ENCODE measurements around the gene SNX21. TPM values are rescaled to one million over a fixed set of nuclear protein-coding genes. Genes with fewer than 3 reads are reported as not detected.
"Not testable (repeated sequence)": the region's sequence is repeated elsewhere in the genome, so short reads cannot be mapped to it uniquely, and the experiment has no call there.

Gene SNX21
- polyA plus RNA-seq, 2 of the 4 experiments (the other 2 are of a cell fraction): 4.0 to 7.0 TPM

GRCh38 chr20:45828589-45828988, 5.0 kb upstream of the SNX21 start:
- ChIA-PET CTCF (interaction anchor here (0.9 to 1.3 kb wide), 2 partner anchors 10 to 57 kb away, joined by 3 read pairs; no protein-coding TSS in a partner anchor), POLR2A (interaction anchor here (0.6 kb wide), 1 partner anchor 200 kb away, joined by 3 read pairs; no protein-coding TSS in a partner anchor)
- DNase-seq (ENCODE audit: low read depth in 1 of 2, low spot score in 1 of 2) (no peak), FAIRE-seq (no peak), ATAC-seq (no peak)
- 66% methylated on average over 2 of the region's 2 CpGs for WGBS (ENCODE audit: missing lambda C conversion rate)
- Histone ChIP-seq H3K4me1 (peaks cover 15% of the 10 kb centered on the region), H3K27ac (no peak overlapping the region), H3K9me3 (no peaks in the 10 kb centered on the region), H3K4me3 (no peak overlapping the region), H3K4me2 (no peak overlapping the region)
- no peak for TF ChIP-seq HEYL (CRISPR knock-in tag; IDR thresholded peaks at IDR 0.05)
- TF ChIP-seq HDAC2 (IDR thresholded peaks at IDR 0.05): no peak
- no peak for TF ChIP-seq RAD21 (conservative IDR thresholded peaks at IDR 0.05 in 1 of 2, IDR thresholded peaks at IDR 0.05 in 1 of 2)
- TF ChIP-seq ZC3H11A (IDR thresholded peaks at IDR 0.05): no peak
- no peak for TF ChIP-seq ZFP36 (IDR thresholded peaks at IDR 0.05; ENCODE audit: borderline replicate concordance, partially characterized antibody)
- TF ChIP-seq PBX3 (IDR thresholded peaks at IDR 0.05): no peak
- no peak for TF ChIP-seq TFCP2L1 (CRISPR knock-in tag; IDR thresholded peaks at IDR 0.05)
- TF ChIP-seq POLR2AphosphoS2 (conservative IDR thresholded peaks at IDR 0.05; ENCODE audit: low read length): no peak
- no peak for TF ChIP-seq TP53 (CRISPR knock-in tag; IDR thresholded peaks at IDR 0.05)
- TF ChIP-seq EP300 (IDR thresholded peaks at IDR 0.05): no peak
- no peak for TF ChIP-seq JUN (IDR thresholded peaks at IDR 0.05)

- H3K27ac ChIP-seq; POLR2A ChIA-PET; ATAC-seq; FAIRE-seq; H3K9me3 ChIP-seq; DNase-seq (ENCODE audit: low read depth in 1 of 2, low spot score in 1 of 2); H3K4me2 ChIP-seq; H3K4me3 ChIP-seq: not testable (repeated sequence)
- WGBS (ENCODE audit: missing lambda C conversion rate): 65% methylated on average over 4 of the region's 4 CpGs
- CTCF ChIA-PET: interaction anchor here (0.5 to 1.8 kb wide), 4 partner anchors 20 to 865 kb away, joined by 3 to 5 read pairs (median 4); no protein-coding TSS in a partner anchor
- H3K4me1 ChIP-seq: peaks cover 19% of the 10 kb centered on the region
Measured at GRCh38 chr20:45829673-45830106, 3.9 kb upstream of the SNX21 start.

- FAIRE-seq (no peak), ATAC-seq (no peak), DNase-seq (ENCODE audit: low read depth in 1 of 2, low spot score in 1 of 2) (no peak)
- Histone ChIP-seq H3K9me3 (no peaks in the 10 kb centered on the region), H3K4me3 (no peak overlapping the region), H3K27ac (peak overlapping the region; percentile 87 to 93; a peak in 5 of 6 replicates), H3K4me1 (peaks cover 17% of the 10 kb centered on the region; the same call in 2 of the 3 replicates), H3K4me2 (peak overlapping the region; percentile 81; the same call in 1 of the 3 replicates)
- TF ChIP-seq GATA3 (IDR thresholded peaks at IDR 0.05; ENCODE audit: borderline replicate concordance): no peak
- no peak for TF ChIP-seq HEYL (CRISPR knock-in tag; IDR thresholded peaks at IDR 0.05)
- TF ChIP-seq POLR2AphosphoS2 (conservative IDR thresholded peaks at IDR 0.05; ENCODE audit: low read length): no peak
- TF ChIP-seq CBX8 (IDR thresholded peaks at IDR 0.05): no peak
- no peak for TF ChIP-seq RCOR1 (IDR thresholded peaks at IDR 0.05; ENCODE audit: low read depth, low read length)
- no peak for TF ChIP-seq RFX5 (IDR thresholded peaks at IDR 0.05)
- ChIA-PET POLR2A (interaction anchor here (2.1 to 2.2 kb wide), 2 partner anchors 49 to 103 kb away, joined by 8 to 12 read pairs; partner anchors contain the start of genes PCIF1 and ZSWIM1), CTCF (interaction anchor here (1.0 to 1.6 kb wide), 3 partner anchors 8 to 133 kb away, joined by 3 to 4 read pairs (median 3); no protein-coding TSS in a partner anchor)
- 98% methylated on average over 4 of the region's 4 CpGs for WGBS (ENCODE audit: missing lambda C conversion rate)
Measured at GRCh38 chr20:45832619-45833018, 980 bp upstream of the SNX21 start.

- WGBS (ENCODE audit: missing lambda C conversion rate): 43% methylated on average over 9 of the region's 71 CpGs
- Histone ChIP-seq H3K4me3 (peak overlapping the region; percentile 73), H3K4me2 (peak overlapping the region; percentile 81), H3K9me3 (no peaks in the 10 kb centered on the region), H3K27ac (peak overlapping the region; percentile 87 to 93), H3K4me1 (peaks cover 17% of the 10 kb centered on the region; the same call in 2 of the 3 replicates)
- POLR2A ChIA-PET: interaction anchor here (0.5 to 2.2 kb wide), 9 partner anchors 10 to 141 kb away, joined by 3 to 12 read pairs (median 3); partner anchors contain the start of genes CTSA, DNTTIP1, NEURL2 and PCIF1
- FAIRE-seq (no peak), DNase-seq (ENCODE audit: low read depth in 1 of 2, low spot score in 1 of 2) (peak; percentile 66 to 75), ATAC-seq (peak; percentile 86 to 90)
- CTCF ChIA-PET: interaction anchor here (0.7 to 2.1 kb wide), 9 partner anchors 9 to 138 kb away, joined by 3 to 8 read pairs (median 3); partner anchors contain the start of gene ZNF335
- 0 out of 3 replicates have a peak, but pooled peaks have one; percentile 57 for TF ChIP-seq BCL3 (IDR thresholded peaks at IDR 0.05)
- no peak for TF ChIP-seq TP53 (CRISPR knock-in tag; IDR thresholded peaks at IDR 0.05)
- TF ChIP-seq CHD4 (IDR thresholded peaks at IDR 0.05; ENCODE audit: borderline replicate concordance): no peak; the same call in 1 of the 2 replicates
- peak; percentile 65 to 81; a peak in 3 of 5 replicates for TF ChIP-seq JUN (IDR thresholded peaks at IDR 0.05)
- TF ChIP-seq POLR2A (IDR thresholded peaks at IDR 0.05; ENCODE audit: low read length): peak; percentile 68
- TF ChIP-seq E2F6 (IDR thresholded peaks at IDR 0.05; ENCODE audit: borderline replicate concordance, low read depth): peak; percentile 95
- TF ChIP-seq HOXA7 (CRISPR knock-in tag; IDR thresholded peaks at IDR 0.05): no peak
- TF ChIP-seq HOXB13 (CRISPR knock-in tag; IDR thresholded peaks at IDR 0.05; ENCODE audit: low read depth): no peak
- TF ChIP-seq PHF8 (IDR thresholded peaks at IDR 0.05; ENCODE audit: borderline replicate concordance, low read depth): peak; percentile 83
- TF ChIP-seq MAX (IDR thresholded peaks at IDR 0.05): peak; percentile 81
- no peak for TF ChIP-seq KDM5A (IDR thresholded peaks at IDR 0.05)
Measured at GRCh38 chr20:45833883-45834796, 541 bp downstream of the SNX21 start.

Measured in A549 (cell line).